Stimulated activated CD4-positive, alpha-beta T cell treated with anti-CD3 and anti-CD28 coated beads, Interleukin-15, amount 100 ng/mL, for 24 hours (primary cell): Measurements from ENCODE around the gene PTPN5.
"Not testable (repeated sequence)": the region's sequence is repeated elsewhere in the genome, so short reads cannot be mapped to it uniquely, and the experiment has no call there.

Source experiments
- DNase-seq: peaks from one replicate; pipeline ENCODE4 v3.0.0-alpha.2; 2020

PTPN5 gene

DNA sequence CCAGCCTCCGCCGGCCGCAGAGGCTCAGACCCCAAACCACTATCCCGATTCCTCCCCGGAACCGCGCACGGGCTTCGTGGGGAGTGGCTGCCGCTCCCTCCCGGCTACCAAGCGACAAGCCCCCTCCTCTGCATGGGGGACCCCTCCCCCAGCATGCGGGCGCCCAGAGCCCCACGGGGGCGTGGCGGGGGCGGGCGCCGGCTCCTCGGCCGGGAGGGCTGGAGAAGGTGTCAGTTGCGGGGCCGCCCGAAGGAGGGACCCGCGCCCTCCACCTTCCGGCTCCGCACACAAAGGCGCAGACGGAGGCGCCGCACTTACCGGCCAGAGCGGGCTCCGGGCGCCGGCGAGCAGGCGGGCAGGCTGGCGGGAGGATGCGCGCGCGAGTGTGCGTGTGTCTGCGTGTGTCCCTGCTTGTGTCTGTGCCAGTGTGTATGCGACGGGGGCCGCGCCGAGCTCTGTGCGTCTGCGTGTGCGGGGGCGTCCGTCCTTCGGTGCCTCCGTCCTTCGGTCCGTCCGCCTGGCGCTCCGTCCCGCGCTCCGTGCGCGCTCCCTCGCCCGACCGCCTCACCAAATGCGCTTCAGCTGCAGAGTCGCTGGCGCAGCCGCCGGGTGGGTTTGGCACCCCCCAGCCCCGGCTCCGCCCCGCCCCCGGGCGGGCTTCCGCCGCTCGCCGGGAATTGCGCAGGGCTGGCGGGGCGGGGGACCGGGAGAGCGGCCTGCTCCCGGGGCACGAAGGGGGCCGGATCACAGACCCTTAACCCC is at the start of gene PTPN5:
TSS of gene PTPN5 (minus strand) at position 592 of the 762 bp plus-strand sequence. CDS start 19,840 bp downstream, outside the sequence.
- DNase-seq, result peak; percentile 9

DNA sequence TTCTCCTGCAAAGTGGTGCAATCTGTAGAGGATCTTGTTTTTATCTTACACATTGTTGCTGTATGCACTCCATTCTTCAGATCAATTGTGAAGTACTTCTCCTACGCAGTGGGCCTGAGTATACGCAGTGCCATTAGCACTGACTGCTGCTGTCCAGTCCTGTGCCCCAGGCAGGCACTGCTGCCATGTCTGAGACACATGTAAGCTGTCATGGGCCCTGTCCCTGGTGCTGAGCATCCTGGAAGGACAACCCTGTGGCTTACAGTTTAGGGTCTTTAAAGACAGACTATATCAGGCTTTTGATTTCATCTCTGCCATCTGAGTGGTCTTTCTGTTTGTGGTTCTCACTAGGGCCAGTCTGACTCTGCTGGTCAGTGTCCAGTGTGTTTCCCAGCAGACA is 44.8 kb upstream of the PTPN5 start:
- no peak for DNase-seq

DNA sequence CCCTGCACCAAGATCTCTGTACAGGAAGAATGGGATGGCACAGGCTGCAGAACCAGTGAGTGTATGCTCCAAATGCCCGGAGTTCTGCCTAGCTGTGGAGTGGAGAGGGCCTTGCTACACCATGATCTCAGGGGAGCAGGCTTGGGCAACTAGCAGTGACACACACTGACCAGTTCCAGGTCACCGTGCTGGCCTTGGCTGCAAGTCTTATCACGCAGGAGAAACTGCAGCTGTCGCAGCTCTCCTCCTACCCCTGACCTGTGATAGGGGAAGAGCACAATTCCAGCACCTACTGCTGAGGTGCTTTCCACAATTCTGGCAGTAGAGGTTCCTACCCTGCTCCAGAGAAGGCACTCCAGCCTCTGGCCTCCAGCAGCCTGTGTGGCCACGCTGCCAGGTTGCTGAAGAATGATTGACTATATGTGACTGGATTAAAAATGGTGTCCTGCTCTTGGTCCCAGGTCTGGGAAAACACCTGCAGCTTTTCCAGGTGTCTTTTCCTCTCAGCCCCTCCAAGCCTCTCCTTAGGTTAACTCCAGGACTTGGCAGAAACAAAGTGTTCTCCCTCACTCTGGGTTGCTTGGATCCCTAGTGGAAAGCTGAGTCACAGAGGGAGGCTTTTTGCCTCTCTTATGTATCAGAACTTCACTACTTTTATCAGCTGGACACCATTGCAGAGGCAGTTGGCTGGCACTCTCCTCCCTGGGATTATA is 43.3 kb upstream of the PTPN5 start:
- DNase-seq, result no peak

DNA sequence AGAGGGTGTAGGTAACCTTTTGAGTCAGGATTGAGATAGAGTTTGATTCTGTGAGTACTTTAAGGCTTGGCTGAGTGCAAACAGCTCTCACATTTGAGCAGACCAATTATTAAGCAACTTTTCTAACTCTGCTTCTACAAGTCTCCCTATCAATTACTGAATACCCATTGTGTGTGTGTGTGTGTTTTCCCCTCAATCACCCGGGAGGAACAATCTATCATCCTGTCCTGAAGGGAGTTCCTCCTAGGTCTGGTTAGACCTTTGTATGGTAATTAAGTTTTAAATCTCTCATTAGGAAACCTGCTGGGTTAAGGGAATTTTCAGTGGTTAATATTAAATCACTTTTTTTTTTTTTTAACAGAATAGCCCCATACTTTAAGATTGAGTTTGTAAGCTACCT is 28.6 kb upstream of the PTPN5 start:
- not testable (repeated sequence) for DNase-seq

DNA sequence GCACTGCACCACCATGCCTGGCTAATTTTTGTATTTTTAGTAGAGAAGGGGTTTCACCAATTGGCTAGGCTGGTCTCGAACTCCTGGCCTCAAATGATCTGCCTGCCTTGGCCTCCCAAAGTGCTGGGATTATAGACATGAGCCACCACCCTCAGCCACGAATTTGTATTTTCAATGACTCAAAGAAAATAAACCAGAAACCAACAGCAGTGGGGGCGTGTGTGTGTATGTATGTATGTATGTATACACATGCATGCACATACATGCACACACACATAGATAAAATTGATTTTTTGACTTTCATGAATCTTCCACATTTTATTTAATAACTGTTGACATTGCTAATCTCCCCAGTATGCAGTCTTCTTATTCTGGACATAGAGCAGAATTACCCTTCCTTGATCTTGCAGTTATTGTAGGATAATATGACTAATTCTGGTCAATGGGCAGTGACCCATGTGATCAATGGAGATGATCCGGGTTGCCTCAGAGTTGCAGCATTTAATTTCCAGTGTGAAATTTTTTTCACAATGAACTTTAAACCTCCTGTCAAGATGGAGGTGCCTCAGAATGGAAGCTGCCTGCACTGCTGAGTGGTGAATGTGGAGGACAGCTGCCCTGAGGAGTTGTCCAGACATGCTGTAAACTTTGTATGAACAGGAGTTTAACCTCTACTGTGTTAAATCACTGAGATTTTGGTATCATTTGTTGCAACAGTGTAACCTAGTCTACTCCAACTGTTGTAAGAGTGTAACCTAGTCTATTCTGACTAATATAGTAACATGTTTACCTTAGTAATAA is 12.8 kb upstream of the PTPN5 start:
- DNase-seq, result no peak

DNA sequence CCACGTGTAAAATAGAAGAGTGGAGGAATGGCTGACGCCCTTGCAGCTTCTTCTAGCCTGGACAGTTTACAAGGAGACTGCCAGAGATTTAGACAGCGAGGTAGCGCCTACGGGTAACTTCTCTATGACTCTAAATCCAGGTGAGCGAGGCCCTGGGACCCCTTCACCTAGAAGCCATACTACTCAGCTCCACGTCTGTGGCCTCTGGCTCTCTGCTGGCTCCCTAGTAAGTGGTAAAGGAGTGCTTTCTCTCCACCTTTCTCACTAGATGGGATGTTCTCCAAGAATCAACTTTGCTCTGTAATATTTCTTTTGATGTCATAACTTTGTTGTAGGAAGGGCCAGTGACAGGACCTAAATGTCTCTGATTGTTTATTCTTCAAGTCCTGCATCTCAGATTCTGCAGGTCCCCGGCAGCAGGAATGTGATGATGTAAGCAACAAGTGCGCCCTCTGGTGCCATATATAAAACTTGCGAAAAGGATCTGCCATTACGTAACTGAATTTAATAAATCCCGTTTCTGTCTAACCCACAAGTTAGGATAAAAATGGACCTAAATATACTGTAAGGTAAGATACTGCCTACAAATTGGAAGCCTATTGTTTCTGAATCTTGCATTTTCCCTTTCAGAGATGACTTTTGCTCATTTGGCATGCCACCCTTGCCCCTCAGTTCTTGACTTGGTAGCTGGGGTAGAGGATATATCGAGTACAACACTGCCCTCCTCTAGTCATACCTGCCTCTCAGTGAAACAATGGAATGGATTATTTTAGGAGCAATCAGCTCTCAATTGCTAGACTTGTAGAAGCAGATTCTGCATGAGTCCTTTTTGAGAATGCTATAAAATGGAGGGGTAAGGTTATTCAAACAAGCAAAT is 11.0 kb upstream of the PTPN5 start:
- peak; percentile 52 for DNase-seq

DNA sequence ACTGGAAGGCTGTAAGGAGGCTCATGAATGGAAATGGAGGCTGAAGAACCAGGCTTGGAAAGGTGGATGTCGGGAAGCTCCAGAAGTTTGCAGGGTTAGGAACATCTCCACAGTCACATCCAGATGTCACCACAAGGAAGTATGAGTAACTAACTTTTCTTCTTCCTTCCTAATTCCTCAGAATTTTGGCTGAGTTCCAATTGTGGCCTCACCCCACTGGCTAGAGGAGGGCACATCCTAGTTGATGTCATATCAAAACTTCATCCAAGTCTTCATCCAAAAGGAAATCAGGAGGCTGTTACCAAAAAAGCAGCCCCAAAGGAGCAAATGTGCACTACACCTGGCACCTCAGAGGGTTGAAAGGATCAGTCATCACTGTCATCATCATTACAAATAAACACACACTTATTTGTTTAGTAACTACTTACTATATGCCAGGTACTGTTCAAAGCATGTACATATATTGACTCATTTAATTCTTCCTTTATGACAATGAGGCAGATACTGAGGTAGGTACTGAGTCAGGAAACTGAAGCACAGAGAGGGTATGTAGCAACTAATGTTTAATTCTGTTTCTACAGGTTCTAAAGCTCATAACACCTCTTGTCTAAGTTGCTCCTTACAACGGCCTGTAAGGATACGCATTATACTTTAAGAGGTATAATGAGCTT is 7.3 kb upstream of the PTPN5 start:
- DNase-seq, result no peak

DNA sequence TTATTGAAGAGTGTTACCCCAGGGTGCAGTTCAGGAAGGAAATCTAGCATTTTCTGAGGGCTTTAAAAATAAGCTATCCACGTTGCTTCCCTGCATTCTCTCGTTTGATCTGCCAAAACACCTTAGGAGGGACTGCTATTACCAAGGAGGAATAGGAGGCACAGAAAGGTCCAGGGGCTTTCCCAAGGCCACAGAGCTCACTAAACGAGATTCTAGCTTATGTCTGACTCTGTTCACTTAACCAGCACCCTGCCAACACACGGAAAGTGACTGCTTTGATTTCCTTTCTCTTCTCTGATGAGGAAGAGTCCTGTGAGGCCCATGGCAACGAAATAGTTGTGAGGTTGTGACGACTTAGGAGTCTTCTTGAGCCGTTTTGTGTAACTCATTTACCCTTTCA is 3.4 kb upstream of the PTPN5 start:
- DNase-seq, result no peak

DNA sequence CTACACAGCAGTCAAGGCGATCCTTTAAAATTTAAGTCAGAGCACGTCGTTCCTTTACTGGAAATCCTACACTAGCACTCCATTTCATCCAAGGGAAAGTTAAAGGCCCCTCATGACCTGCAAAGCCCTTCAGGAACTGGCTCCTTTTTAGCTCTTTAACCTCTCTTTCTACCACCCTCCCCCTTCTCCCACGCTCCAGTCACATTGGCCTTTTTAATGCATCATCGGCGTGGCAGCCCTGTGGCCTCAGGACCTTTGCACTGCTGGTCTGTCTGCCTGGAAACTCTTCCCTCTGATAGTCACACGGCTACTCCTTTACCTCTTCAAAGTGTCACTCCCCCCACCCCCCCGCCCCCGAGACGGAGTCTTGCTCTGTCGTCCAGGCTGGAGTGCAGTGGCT is 1.2 kb upstream of the PTPN5 start:
- DNase-seq, result no peak

DNA sequence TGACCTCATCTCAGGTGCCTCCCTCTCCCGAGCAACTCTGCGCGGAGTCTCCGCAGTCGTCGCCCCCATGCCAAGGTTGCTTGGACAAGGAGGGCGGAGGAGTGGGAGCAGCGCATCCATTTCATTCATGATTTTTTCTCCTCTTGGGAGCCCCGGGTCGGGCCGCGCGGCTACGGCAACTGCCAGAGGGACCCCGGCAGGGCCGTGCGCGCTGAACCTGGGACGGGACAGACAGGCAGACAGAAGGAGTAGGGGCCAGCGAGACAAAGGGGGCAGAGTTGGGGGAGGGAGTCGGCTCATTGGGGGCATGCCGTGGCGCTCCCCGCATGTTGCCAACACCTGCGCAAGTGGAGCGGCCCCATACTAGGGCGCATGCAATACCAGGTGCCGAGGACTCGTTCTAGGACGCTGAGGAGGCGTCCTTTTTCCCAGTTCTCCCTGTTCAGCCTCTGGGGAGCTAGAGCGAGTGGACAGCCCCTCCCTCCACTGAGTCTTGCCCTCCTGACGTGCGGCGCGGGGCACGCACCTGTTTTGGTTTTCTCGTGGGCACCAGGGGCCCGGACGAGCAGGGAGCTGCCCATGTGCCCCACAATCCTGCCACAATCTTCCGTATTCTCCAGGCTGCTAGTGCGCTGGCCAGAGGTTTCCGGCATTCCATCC is 501 bp upstream of the PTPN5 start:
- DNase-seq, result no peak

DNA sequence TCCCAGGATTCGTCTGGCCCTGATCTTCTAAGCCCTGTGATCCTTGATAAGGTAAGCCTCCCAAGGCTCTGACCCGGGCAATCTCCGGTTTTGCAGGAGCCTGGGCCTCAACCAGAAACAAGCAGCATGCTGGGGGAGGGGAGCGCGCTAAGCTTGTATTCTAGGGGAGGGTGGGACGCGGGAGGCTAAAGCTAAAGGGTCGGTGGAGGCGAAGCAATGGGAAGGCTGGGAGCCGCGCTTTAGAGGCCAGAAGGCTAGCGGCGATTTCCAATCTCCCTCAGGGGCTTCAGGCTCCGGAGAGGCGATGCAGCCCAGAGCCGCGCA is 753 bp downstream of the PTPN5 start:
- DNase-seq, result no peak

DNA sequence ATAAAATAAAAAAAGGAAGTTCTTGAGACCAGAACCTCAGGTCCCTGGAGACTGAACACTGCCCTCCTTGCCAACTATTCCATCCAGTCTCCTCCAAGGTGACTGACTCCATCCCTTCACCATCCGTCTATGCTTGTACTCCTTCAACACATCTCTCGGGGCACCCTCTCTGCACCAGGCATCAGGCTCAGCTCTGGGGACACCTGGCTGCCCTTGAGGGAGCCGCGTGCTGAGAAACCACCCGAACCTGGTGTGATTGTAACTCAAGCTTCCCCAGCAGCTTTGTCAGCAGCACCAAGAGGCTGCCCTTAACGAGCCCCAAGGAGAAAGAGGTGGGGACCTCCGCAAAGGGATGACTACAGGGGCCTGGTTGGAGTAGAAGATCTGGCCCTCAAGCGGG is 1.7 kb downstream of the PTPN5 start:
- DNase-seq, result no peak

DNA sequence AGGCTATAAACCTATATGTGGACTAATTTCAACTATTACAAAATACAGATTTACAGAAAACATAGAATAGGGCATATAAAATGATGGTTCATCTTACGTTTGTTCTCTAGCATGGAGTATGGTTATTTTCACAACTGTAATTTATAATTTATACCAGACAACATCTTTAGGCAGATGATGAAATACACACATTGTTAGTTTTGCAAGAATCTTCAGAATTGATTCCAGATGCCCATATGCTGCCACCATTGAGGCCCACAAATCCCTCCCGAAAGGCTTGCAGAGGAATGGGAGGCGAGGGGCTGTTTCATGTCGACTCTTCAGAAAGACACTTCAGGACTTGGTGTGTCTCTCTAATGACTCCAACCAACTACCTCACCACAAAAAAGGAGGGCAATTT is 6.2 kb downstream of the PTPN5 start:
- no peak for DNase-seq

DNA sequence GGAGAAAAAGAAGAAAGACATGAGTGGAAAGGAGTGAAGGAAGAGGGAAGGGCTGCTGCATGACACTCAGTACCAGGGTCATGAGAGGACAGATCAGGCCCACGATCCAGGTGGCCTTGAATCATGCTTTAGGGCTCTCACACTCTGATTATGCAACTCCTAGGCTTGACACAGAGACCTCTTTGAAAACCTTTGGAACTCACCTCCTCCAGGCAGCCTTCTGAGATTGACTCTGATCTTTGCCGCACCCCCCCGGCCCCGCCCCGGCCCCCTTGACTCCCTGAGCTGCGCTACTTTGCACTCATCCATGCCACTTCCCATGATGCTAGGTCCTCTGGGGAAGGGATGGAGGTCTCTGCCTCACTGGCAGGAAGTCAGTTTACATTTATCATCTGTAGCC is 10.7 kb downstream of the PTPN5 start:
- no peak for DNase-seq

DNA sequence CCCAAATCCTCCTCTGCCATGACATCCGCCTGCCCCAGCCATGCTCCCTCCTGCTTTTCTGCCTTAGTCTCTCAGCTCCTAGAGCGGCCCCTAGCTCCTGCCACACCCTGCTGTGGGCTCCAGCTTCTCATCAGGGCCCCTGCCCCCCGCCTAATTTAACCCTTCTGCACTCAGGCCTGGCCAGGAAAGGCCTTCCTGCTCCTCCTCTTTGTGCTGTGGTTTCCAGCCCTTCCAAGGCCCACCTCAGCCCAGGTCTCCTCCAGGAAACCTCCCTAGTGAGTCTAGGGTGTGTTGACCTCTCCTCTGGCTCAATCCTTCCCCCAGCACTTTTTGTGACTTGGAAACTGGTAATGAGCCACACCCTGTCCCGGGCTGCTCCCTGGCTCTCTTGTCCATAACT is 11.3 kb downstream of the PTPN5 start:
- DNase-seq, result no peak

DNA sequence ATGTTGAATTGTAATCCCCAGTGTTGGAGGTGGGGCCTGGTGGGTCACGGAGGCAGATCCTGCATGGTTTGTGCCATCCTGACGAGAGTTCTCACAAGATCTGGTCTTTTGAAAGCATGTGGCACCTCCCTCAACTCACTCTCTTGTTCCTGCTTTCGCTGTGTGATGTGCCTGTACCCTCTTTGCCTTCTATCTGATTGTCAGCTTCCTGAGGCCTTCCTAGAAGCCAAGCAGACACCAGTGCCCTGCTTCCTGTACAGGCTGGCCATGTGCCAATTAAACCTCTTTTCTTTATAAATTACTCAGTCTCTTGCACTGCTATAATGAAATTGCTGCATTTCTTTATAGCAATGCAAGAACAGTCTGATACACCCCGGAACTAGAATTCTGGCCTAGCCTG is 13.1 kb downstream of the PTPN5 start:
- DNase-seq, result no peak

DNA sequence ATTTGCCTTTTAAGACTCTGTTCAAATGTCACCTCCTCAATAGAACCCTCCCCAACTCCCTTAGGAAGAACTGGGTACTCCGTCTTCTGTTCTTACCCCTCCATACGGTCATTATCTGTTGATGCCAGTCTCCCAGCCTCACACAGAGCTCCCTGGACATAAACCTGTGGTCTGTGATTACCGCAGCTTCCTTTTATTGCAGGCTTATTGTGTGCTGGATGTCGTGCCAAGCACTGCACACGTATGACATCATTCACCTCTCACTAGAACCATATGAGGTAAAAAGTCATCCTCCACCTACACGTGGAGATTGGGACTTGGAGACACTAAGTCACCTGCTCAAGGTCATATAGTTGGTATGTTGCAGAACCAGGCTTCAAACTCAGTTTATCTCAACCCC is 15.3 kb downstream of the PTPN5 start:
- no peak for DNase-seq

DNA sequence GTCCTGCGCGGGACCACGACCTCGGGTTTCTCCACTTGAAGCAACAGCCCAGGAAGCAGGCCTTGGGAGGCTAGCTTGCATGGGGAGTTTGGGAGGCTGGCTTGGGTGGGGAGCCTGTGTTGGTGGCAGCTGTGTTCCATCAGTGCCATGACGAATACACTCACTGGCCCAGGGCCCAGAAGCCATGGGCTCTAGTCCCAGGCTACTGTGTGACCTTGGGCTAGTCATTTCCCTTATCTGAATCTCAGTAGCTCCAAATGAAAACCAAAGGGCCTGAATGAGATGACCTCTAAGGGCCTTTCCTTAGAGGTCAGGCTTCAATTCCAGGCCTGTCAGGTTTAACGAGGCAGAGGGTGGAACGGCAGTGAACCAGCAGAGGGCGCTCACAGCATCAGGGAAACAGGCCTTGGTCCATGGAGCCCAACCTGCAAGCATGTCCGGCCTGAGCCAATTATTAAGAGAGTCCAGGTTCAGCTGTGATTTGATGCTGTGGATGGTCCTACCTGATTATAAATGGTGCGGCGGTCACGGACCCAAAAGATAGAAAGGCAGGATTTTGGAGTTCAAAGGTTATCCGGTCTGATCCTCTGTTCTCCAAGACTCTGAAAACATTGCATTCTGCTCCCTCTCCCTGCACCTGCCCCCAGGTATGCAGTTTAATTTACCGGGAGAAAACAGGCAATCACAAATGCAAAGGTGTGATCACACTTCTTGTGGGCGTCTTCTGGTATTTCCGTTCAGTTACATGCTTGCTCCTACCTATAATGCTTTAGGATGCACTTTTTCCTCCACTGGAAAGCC is 15.9 kb downstream of the PTPN5 start:
- DNase-seq, result peak; percentile 83

DNA sequence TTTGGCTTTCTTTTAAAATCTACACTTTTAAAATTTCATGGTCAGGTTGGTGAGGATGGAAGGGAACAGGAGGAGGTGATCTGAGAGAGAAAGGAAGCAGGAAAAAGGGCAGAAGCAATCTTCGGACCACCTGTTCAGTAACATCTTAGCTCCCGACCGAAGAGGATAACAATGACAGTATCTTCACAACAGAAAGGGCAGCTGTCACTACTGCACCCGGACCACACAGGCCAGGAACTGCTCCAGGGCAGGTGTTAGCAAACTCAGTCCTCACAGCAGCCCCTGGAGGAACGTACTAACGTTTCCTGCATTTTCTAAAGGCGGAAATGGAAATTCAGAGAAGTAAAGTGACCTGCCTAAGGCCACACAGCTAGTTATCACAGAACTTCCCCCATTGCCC is 16.8 kb downstream of the PTPN5 start:
- no peak for DNase-seq

DNA sequence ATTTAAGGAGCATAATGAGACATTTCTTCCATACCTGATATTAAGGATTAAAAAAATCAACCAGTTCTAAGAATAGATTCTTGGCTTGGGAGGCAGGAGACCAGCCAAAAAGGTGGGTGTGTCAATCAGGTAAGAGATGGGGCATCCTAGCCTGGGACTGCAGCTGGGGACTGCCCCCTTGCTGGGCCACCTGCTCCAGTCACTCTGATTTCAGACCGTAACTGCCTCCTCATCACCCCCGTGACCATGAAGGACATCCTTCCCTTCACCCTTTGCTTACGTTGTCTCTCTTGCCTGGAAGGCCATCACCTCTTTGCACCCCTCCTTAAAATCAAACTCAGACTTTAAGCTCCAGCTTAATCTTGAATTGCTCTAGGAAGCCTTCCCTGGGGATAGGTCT is 17.9 kb downstream of the PTPN5 start:
- no peak for DNase-seq

DNA sequence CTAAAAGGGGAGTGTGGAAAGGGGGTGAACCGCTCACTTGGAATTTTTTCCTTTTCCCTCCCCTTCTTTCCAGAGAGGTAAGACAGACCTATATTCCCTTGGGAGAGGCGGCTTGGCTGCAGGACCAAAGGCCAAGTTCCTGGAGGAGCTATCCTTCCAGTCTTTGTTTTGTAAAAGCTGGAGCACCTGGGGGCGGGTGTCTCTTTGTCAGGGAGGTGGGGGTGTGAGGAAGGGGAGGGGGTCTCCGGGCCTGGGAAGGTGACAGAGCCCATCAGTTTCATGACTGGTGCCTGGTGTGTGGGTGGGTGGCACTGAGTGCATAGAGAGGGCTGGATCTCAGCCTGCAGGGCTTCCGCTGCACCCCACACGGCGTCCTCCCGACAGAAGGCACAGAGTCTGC is 18.5 kb downstream of the PTPN5 start:
- no peak for DNase-seq
